Stimulated activated CD4-positive, alpha-beta T cell treated with anti-CD3 and anti-CD28 coated beads, Interleukin-1b, Interleukin-23, amount 100 ng/mL, for 48 hours (primary cell): ENCODE data around the gene NPIPB8.
"Not testable (repeated sequence)": the region's sequence is repeated elsewhere in the genome, so short reads cannot be mapped to it uniquely, and the experiment has no call there.

Experiments
- DNase-seq: peaks from one replicate; pipeline ENCODE4 v3.0.0-alpha.2; 2020

NPIPB8 gene

GRCh38 chr16:28637765-28638164 lies at the start of gene NPIPB8:
TSS of gene NPIPB8 (plus strand) at chr16:28638065. CDS start at chr16:28638361, 296 bp downstream.
- not testable (repeated sequence) for DNase-seq

- no peak for DNase-seq
These were observed 48.8 kb upstream of the NPIPB8 start for GRCh38 chr16:28589069-28589468.

GRCh38 chr16:28589930-28590329 lies 47.9 kb upstream of the NPIPB8 start:
- DNase-seq = no peak

DNA sequence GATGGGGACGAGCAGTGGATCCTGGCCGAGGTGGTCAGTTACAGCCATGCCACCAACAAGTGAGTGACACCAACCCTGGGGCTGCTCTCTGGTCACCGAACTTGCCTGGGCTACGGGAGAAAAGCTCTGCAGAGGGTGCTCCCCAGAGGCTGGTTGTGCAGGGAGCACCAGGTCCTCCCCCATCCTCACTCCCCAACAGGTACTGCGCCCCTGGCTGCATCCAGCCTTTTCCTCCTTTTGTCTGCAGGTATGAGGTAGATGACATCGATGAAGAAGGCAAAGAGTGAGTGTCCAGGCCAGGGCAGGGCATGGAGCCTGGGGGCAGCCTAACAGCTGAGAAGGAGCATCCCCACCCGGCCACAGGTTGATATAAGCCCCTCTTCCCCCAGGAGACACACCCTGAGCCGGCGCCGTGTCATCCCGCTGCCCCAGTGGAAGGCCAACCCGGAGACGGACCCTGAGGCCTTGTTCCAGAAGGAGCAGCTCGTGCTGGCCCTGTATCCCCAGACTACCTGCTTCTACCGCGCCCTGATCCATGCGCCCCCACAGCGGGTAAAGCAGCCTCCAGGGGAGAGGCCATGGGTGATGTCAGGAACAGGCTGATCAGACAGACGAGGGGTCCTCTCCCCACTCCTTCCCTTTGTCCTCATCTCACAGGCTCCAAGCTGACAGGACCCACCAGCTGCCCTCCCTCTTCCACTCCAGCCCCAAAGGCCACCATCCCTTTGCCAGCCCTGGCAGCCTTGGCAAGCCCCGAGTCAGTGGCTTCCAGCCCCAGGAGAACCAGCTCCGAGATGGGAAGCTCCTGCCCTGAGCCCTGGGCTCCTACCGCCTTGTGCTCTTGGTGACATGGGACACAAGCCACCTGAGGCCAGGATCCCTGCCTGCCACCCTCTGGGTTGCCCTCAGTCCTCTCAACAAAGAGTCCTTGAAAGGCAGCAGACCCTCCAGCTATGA lies 47.2 kb upstream of the NPIPB8 start:
- no peak for DNase-seq

DNA sequence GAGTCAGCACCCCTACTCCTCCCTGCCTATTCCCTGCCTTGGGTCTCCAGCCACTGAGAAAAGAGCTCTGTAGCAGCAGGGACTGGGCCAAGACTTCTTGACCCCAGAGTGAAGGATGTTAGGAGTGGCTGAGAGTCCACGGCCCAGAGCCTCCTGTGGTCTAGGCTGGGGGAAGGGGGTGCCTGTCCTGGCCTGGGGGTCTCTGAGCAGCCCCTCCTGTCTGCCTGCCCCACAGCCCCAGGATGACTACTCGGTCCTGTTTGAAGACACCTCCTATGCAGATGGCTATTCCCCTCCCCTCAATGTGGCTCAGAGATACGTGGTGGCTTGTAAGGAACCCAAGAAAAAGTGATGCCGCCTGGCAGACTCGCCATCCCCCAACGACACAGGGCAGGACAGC lies 46.5 kb upstream of the NPIPB8 start:
- no peak for DNase-seq

GRCh38 chr16:28592511-28592910 lies 45.4 kb upstream of the NPIPB8 start:
- no peak for DNase-seq

- DNase-seq = no peak
These were observed 44.8 kb upstream of the NPIPB8 start for GRCh38 chr16:28592979-28593553.

DNA sequence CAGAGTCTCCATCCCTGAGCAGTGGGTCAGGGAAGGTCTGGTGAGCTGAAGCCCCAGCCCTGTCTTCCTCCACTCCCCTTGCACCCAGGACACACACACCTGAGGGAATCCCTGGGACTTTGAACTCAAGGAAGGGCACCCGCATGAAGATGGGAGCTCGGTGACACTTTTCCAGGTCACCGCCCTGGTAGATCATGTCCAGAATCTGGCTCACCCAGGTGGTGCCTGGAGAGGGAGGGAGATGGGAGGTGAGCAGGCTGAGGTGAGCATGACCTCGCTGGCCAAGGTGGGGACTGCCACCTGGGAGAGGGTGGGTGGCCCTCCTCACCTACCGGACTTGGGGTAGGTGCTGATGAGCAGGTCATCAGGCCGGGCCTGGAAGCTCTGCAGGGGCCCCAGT lies 42.4 kb upstream of the NPIPB8 start:
- DNase-seq = not testable (repeated sequence)

DNA sequence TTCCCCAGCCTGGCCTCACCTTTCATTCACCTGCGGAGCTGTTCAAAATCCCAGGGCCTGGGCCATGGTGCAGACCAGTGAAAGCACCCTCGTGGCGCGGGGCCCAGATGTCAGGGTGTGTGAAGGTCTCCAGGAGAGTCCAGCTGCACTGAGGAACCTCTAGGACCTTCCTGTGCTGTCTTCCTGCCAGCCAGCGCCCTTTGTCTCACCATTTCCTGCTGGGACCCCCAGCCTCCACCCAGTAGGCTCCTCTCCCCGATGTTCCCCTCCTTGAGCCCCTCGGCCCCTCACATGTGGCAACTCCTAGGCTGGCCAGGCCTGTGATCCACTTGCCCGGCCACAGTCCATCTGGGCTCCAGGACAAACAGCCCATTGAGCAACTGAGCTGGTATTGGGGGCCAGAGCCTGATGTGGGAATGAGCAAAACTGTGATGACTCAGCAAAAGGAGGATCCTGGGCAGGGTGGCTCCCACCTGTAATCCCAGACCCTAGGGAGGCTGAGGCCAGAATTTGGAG lies 41.7 kb upstream of the NPIPB8 start:
- no peak for DNase-seq

- DNase-seq = no peak
These were observed 40.8 kb upstream of the NPIPB8 start, which contains the start of gene SULT1A2 for GRCh38 chr16:28596840-28597691. TSS of gene SULT1A2 (minus strand) at chr16:28597050. CDS start at chr16:28595930, 1,120 bp downstream.

GRCh38 chr16:28597692-28598261 lies 40.1 kb upstream of the NPIPB8 start:
- no peak for DNase-seq

DNA sequence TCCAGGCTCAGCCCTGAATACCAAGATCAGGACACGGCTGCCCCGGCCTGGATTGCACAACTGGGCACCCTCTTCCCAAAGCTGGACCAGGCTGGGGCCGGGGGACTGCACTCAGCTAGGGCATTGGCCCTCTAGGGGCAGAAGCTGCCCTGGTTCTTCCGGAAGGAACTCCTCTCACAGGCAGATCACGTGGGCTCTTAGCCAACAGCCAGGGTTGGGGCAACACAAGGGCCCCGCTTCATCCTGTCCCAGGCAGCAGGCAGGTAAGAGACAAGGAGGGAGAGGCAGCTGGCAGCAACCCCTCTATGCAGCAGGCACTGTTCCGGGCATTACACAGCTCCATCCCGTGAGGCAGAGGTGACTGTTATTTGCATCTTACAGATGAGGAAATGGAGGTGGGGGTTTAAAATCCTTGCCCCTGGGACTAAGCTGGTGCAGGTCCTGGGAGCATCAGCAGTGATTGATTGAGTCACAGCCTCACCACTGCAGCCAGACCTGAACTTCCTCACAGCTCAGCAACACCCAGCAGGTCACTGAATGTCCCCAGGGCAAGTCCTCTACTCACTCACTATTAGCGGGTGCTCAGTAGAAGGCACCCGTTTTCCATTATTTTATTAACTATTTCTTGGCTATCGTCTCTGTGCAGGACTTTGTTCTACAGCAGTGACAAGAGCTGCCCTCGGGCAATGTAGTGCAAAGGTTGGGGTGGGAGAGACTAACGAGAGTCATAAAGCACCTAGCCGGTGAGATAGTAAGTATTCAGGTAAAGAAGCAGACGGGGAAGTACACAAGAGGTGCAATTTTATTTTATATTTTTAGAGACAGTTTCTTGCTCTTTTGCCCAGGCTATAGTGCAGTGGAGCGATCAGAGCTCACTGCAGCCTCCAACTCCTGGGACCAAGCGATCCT lies 38.2 kb upstream of the NPIPB8 start:
- DNase-seq = not testable (repeated sequence)

DNA sequence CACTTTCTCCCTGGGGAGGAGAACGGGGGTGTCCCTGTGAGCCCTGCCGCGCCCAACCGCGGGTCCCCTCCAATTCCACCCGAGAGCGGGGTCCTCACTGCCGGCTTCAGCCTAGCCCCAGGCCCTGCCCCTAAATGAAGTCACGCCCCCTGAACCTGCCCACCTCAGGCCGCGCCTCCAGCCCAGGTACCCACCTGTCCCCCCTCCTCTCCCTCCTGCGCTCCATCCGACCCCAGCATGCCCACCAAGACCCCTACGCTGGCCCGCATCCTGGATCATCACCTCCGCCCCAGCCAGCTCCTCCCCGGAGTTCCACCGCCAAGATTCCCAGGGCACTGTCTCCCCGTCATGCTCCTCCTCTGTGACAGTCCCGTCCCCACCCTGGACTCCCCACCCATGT lies 36.9 kb upstream of the NPIPB8 start:
- not testable (repeated sequence) for DNase-seq

DNA sequence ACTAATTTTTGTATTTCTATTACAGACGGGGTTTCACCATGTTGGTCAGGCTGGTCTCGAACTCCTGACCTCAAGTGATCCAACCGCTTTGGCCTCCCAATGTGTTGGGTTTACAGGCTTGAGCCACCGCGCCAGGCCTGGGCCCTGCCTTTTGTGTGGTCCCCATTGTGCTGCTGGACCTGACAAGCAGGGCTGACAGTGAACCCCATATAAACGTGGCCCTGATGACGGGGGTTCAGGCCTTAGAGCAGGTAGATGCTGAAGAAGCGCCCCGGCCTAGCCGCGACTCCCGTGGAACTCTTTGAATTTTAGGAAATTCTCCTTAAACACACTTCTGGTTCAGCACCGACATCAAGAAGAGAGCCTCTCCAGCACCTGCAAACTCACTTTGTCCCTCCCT lies 36.3 kb upstream of the NPIPB8 start:
- DNase-seq = not testable (repeated sequence)

GRCh38 chr16:28602062-28602461 lies 35.8 kb upstream of the NPIPB8 start:
- not testable (repeated sequence) for DNase-seq

DNA sequence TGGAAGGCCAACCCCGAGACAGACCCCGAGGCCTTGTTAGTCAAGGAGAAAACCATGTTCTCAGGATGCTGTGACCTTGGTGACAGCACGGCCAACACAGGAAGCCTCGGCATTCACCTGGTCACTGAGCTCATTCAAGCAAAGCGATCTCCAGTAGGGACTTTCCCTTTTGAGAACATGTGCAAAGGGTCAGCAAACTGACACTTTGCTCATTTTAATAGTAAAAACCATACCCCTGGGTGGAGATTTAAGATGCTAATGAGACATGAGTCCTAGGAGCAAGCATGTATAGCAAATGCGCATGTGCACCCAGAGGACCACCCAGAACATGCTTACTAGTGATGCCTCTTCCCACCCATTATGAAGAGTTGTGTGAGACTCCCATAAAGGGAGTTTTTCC lies 35.3 kb upstream of the NPIPB8 start:
- no peak for DNase-seq

DNA sequence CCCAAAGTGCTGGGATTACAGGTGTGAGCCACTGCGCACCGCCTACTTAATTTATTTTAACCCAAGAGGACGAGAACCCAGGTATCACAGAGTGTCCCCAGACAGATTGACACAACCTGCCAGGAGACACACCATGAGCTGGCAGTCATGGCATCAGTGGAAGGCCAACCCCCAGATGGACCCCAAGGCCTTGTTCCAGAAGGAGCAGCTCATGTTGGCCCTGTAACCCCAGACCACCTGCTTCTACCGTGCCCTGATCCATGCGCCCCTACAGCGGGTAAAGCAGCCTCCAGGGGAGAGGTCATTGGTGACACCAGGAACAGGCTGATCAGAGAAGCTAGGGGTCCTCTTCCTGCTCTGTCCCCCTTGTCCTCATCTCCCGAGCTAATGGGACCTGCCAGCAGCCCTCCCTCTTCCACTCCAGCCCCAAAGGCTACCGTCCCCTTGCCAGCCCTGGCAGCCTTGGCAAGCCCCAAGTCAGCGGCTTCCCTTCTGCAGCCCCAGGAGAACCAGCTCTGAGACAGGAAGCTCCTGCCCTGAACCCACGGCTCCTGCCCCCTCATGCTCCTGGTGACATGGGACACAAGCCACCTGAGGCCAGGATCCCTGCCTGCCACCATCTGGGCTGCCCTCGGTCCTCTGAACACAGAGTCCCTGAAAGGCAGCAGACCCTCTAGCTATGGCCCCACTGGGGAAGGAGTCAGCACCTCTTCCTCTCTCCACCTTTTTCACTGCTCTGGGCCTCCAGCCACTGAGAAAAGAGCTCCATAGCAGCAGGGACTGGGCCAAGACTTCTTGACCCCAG lies 34.3 kb upstream of the NPIPB8 start:
- no peak for DNase-seq

DNA sequence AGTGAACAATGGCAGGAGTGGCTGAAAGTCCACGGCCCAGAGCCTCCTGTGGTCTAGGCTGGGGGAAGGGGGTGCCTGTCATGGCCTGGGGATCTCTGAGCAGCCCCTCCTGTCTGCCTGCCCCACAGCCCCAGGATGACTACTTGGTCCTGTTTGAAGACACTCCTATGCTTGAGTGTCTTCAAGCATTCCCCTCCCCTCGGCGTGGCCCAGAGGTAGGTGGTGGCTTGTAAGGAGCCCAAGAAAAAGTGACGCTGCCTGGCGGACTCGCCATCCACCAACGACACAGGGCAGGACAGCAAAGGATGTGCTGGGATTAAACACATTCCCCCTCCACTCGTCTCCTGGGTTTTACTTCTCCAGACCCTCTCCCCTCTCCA lies 33.7 kb upstream of the NPIPB8 start:
- DNase-seq = no peak

GRCh38 chr16:28606291-28607115 lies 31.4 kb upstream of the NPIPB8 start:
- no peak for DNase-seq
